HG03520 (cell line): ENCODE measurements around the gene ANXA2R.

Experiments used
- ATAC-seq: cut with Tn5 transposase; IDR thresholded peaks from one replicate; pipeline ENCODE4 v1.9.1; 2021; ENCODE audit warnings: mild to moderate bottlenecking, moderate library complexity; ENCODE audit not compliant: unreplicated experiment

ANXA2R gene

DNA sequence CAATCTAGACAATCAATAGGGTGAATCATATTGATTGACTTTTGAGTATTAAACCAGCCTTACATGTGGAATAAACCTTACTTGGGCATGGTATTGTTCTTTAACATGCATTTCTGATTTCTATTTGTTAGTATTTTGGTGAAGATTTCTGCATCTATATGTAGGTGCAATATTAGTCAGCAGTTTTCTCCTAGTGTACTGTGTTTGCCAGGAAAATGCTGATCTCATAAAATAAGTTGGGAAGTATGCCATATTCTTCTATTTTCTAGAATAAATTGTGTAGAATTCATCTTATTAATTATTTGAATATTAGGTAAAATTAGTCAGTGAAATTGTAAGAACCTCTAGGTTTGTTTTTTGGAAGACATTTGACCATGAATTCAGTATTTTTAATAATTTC, 38.4 kb downstream of the ANXA2R start:
- ATAC-seq = no peak

DNA sequence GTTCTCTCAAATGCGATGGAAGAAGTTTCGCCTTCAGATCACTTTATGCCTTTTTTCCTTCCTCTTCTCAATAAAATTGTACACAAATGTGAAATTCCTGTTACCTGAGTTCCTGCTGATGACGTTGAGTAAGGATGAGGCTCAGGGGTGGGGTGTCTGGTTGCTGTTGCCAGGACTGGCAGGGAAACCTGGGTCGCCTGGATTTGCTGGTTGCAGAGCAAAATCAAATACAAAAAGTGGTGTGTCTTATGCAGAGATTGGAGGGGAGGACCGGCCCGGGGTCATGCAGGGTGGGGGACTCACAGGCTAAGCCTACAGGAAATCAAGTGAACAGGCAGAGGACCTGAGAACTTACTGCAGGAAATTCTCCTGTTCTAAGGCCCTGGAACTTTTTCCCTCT, 39.2 kb downstream of the ANXA2R start:
- ATAC-seq = no peak

DNA sequence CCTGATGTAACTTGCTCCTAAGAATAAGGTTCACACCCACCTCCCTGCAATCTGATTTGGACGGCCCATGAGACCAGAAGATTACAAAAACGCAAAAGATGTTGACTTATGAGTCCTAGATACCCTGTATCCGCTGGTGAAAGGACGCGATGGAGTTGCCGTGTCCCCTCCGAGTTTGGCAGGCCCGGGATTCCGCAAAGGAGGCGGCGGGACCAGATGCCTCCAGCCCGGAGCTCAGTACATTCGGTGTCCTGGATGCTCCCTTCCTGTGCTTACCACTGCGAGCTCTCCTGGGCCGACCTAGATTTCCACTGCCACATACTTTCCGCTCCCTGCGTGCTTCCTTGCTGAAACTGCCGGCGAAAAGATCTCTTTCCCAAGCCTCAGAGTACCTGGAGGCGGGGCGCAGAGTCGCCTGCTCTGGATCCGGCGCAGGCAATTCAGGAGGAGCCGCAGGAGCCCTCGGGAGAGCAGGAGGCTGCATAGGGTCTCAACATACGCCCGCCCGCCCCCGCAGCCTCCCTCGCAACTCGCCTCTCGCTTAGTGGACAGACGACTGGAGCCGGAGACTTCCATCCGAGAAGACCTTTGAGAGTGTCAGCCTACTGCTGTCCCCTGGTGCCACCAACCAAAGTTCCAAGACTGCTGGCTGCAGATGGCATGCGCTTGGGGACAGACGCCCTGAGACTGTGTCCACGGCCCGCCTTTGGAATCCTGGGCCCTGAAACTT, 39.8 kb downstream of the ANXA2R start:
- ATAC-seq = no peak

DNA sequence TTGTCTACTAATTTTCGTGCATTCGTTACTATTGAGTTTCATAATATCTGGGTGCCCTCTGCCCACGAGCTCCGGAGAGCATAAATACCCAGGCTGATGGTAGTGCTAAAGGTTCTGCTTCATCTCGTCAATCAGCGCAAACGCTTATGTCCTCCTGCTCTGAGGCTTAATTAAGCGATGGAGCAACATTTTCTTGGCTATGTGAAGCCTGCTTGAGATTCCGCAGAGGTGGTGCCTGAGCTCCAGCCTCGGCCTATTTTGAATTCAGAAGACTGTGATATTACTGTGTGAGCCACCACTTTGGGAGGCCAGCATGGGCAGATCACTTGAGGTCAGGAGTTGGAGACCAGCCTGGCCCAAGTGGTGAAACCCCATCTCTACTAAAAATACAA, 44.8 kb downstream of the ANXA2R start:
- no peak for ATAC-seq

DNA sequence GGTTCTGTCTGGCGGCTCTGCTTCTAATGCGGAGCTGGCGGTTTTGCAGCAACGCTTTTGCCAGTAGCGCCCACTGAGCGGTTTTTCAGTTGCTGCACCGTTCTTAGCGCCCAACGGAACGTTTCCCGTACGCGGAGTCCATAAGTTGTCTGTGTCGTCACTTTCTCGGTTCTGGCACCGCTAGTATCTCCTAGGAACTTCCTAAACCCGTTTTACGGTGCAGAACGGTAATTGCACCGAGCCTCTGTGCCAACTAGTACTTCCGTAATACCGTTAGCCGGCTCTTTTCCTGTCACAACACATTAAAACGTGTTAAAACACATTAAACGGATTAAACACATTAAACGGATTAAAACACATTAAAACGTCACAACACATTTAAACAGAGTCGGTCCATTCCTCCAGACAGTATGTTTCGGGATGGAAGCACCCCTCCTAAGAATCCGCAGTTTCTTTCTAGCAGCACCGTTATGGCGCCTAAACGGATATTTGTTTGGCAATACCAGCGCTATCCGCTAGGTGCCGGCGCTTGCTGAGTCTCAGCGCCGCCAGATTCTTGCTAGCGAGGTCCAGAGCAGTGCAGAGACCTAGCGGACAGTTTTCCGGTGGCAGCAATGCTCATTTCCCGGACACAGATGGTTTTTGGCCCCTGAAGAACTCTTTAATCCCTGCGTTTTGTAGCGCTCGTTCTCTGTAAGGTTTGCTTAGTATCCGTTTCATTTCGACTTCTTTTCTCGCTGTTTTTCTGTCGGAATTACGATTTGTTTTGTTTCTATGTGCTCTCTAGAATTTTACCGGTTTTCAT, 45.4 kb downstream of the ANXA2R start:
- peak; percentile 50 for ATAC-seq

DNA sequence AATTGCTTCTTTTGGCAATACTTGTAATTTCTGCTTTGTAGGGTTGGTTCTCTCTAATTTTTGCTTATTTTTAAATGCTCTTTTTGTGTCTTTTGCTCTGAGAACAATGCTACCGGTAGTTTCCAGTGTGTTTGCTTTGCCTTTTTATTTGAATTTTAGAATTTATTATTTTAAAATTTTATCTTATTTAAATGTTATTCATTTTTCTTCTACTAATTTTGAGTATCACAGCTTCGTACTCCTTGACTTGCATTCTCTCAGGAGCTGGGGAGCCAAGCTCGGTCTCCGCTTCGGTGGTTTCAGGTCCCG, 45.9 kb downstream of the ANXA2R start:
- no peak for ATAC-seq

DNA sequence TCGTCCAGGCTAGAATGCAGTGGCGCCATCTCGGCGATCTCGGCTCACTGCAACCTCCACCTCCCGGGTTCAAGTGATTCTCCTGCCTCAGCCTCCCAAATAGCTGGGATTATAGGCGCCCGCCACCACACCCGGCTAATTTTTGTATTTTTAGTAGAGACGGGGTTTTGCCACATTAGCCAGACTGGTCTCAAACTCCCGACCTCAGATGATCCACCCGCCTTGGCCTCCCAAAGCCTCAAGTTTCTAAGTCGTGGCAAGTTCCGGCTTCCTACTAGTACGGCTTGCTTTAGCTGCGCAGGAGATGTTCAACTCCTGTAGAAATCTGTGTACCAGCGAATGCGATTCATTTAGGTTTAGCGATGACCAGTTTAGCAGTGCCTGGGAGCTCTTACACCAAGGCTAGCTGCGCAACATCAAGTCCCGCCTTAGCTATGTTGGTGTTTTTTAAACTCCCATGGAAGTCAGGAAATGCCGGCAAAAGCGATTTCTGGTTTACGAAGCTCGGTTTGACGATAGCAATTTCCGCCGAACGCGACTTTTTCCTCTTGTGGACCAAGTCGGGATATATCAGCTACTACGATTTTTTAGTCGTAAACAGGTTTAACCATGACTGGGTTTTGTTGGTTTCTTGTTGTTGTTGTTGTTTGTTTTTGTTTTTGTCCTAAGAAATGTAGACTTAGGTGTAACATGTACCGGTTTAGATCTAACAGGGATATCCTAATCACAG, 46.4 kb downstream of the ANXA2R start:
- ATAC-seq = no peak

DNA sequence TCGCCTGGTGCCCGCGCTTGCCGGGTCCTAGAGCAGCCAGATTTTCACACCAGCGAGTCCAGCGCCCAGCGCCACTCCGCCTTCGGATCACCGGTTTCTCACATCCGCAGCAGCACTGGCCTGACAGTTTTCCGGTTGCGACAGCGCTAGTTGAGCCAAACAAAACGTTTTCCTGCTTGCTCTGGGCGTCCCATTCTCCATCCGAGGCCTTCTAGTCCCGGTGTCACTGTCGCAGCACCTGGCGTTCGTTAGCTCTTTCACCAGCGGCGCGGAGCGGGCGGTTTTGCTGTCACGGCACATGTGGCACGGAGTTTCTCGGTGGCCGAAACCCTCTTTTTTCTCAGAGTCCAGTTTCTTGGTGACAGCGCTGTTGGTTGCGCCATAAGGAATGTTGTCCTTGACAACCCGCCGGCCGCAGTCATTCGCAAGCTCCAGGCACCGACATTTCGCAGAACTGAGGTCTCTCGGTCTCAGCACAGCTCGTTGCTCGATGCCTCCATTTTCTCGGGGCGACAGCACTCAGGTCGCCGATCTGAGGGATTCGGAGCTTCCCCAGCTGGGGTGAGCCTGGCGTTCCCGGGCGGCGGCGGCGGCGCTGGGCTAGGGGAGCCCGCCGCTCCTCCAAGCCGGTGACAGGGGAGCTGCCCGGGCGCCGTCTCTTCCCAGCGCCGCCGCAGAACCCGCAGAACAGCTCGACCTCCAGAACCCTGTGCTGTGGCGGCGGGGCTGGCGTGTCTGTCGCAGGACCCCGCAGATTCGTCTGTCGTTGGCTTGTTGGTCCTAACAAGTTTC, 47.8 kb downstream of the ANXA2R start:
- ATAC-seq = peak; percentile 37

DNA sequence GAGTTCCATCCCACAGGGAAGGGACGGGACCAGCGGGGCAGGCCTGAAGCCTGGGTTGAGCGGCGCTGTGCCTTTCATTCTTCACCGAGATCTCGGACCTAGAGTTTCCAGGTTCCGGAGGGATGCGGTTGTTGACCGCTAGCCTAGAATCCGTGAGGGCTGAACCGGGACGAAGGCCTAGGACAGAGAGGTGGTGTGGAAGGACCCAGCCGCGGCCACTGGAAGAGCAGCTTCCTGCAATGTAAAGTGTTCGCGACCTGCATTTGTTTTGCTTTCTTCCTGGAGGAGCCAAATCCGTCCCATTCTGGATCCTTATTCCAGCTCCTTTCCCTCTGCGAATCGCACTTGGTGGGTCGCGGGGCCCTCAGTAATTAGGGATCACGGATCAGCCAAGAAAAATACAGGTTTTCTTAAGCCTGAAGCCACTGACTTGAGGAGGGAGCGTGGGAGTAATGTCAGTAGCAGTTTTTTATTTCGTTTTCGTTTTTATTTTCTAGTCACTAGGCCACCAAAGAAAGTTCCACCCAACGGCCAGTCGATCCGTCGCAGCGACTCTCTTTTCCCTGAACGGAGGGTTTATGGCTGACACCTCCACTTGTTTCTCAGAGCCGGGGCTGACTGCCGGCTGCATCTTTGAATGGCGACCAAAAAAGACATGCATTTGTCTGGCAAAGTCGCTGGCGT, 48.6 kb downstream of the ANXA2R start:
- ATAC-seq = peak; percentile 13

DNA sequence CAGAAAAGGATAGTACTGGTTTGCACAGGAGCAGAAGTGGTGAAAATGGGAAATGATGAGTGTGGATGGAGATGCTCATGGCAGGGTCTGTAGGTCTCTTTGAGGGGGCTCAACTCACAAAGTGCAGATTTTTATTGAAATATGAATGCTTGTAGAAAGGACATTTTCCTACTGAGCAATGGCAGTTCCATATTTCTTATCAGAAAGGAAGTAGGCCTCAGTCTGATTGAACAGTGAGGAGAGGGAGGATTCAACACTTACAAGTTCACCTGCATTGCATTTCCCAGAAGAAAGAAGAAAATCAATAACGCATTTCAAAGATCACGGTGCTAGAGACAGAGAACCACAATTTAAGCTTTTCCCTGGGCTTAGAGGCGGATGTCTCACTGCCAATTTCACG, 49.2 kb downstream of the ANXA2R start:
- ATAC-seq = no peak
